Ramos (cell line): ENCODE data around the gene KRTAP5-10.
"Not testable (repeated sequence)": the region's sequence is repeated elsewhere in the genome, so short reads cannot be mapped to it uniquely, and the experiment has no call there.

Experiments used
- in situ Hi-C: fragments of 300-500 bp; cut with MboI; formaldehyde crosslinking; loops from one replicate; pipeline ENCODE4 v1.14.3; 2022; ENCODE audit warnings: low sequenced_read_pairs; ENCODE audit not compliant: unreplicated experiment

Gene KRTAP5-10

GRCh38 chr11:71565263-71565662, at the start of gene KRTAP5-10:
KRTAP5-10 (plus strand) TSS chr11:71565563; CDS start chr11:71565588, 25 bp downstream.
- in situ Hi-C loops: no loop called here

- in situ Hi-C loops: no loop called here
Observed at GRCh38 chr11:71518506-71519471, 46.6 kb upstream of the KRTAP5-10 start.

- in situ Hi-C loops: no loop called here
Observed at GRCh38 chr11:71519546-71519945, 45.8 kb upstream of the KRTAP5-10 start.

- in situ Hi-C loops: no loop called here
Observed at GRCh38 chr11:71525188-71525937, 40.0 kb upstream of the KRTAP5-10 start.

- in situ Hi-C loops: no loop called here
Observed at GRCh38 chr11:71525938-71526495, 39.3 kb upstream of the KRTAP5-10 start.

GRCh38 chr11:71526796-71527575, 38.4 kb upstream of the KRTAP5-10 start, which contains the start of gene KRTAP5-7:
KRTAP5-7 (plus strand) TSS chr11:71527267; CDS start chr11:71527301, 34 bp downstream.
- in situ Hi-C loops: not testable (repeated sequence)

- in situ Hi-C loops: no loop called here
Observed at GRCh38 chr11:71527576-71528210, 37.7 kb upstream of the KRTAP5-10 start.

GRCh38 chr11:71530602-71531001, 34.8 kb upstream of the KRTAP5-10 start:
- in situ Hi-C loops: no loop called here

GRCh38 chr11:71532036-71532610, 33.2 kb upstream of the KRTAP5-10 start:
- in situ Hi-C loops: no loop called here

- in situ Hi-C loops: not testable (repeated sequence)
Observed at GRCh38 chr11:71534711-71535608, 30.4 kb upstream of the KRTAP5-10 start.

GRCh38 chr11:71535825-71536224, 29.5 kb upstream of the KRTAP5-10 start:
- in situ Hi-C loops: no loop called here

GRCh38 chr11:71537537-71537936, 27.8 kb upstream of the KRTAP5-10 start:
- in situ Hi-C loops: no loop called here

- in situ Hi-C loops: not testable (repeated sequence)
Observed at GRCh38 chr11:71537977-71538665, 27.2 kb upstream of the KRTAP5-10 start, which contains the start of gene KRTAP5-8. KRTAP5-8 (plus strand) TSS chr11:71538025; CDS start chr11:71538056, 31 bp downstream.

- in situ Hi-C loops: no loop called here
Observed at GRCh38 chr11:71538666-71538990, 26.7 kb upstream of the KRTAP5-10 start.

- in situ Hi-C loops: no loop called here
Observed at GRCh38 chr11:71539017-71539416, 26.3 kb upstream of the KRTAP5-10 start.

- in situ Hi-C loops: not testable (repeated sequence)
Observed at GRCh38 chr11:71539971-71540370, 25.4 kb upstream of the KRTAP5-10 start.

GRCh38 chr11:71540521-71541304, 24.6 kb upstream of the KRTAP5-10 start:
- in situ Hi-C loops: not testable (repeated sequence)
